Activated CD4-positive, alpha-beta T cell treated with anti-CD3 and anti-CD28 coated beads, Interleukin-2, amount 50 U/mL, for 48 hours (primary cell): ENCODE results near the gene PMEPA1.

Experiments used
- DNase-seq, 2 experiments: peaks; one replicate each; pipeline ENCODE4 v3.0.0-alpha.2; 2020

PMEPA1 gene

GRCh38 chr20:57659517-57660180 lies 50.2 kb downstream of the PMEPA1 start:
- DNase-seq = no peak

- no peak for DNase-seq
These were observed 50.8 kb downstream of the PMEPA1 start for GRCh38 chr20:57658833-57659516.

DNA sequence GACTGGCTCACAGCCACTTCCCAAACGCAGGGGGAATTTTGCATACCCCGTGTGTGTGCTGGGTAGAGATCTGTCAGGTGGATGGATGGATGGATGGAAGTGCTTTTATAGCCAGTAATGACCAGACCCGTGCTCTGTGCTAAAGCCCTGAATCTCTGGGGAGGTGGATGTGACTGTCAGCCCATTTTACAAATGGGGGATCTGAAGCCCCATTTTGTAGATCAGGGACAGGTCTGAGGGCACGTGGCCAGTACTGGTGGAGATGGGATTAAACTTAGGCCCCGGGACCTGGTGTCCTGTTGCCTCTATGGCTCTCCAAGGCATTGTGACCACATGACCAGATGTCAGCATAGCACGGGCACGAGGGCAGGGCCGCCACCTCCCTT lies 51.4 kb downstream of the PMEPA1 start:
- no peak for DNase-seq

DNA sequence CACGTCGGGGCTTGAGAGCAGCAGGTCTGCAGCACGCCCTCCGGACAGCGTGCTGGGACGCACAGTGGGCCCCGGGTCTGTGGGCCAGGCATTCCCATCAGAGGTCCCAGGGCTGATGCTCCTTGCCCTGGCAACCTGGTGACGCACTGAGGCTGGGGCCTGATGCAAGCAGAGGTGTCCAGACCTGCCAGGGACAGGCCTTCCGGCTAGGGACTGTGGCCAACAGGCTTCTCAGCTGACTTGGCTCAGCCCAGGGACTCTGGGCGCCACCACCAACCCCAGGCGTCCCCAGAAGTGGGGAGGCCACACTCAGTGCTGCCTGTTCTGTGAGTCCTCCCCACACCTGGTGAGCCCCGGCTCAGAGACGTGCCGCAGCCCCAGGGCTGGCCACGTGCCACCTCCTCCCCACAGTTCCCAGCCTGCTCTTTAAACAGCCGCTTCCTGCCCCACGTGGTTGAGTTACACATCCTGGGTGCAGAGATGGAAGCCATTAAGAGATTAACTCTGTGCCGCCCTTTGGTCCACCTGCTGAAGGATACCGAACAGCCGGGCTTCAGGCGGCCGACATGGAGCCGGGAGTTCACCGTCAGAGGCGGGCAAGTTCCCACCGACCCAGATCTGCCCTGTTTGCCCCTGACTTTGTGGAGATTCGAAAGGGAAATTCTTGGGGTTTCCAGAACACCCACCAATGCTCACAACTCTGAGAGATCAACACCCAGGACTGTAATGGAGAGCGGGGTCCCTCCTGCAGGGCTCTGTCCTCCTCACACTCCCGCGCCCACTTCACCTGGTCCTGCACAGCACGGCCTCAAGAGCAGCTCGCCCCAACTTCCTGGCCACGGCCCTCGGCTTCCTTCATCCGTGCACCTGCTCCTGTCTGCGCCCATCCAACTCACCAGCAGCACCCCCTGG lies 52.0 kb downstream of the PMEPA1 start:
- peak; percentile 30 to 44 for DNase-seq

GRCh38 chr20:57656821-57657534 lies 52.8 kb downstream of the PMEPA1 start:
- DNase-seq = no peak

GRCh38 chr20:57656252-57656820 lies 53.5 kb downstream of the PMEPA1 start:
- DNase-seq = no peak

DNA sequence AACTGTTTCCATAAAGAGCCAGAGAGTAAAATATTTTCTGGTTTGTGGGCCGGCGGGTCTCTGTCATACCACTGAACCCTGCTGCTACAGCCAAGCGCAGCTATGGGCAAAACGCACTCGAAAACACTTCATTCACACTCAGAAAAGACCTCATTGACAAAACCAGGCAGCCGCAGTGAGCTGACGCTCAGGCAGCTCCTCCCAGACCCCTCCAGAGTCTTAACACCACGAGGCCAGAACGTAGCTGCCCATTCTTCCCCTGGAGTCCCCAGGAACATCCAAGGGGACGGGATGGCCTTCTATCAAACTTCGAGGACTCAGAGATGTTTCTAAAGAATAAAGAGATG lies 54.0 kb downstream of the PMEPA1 start:
- DNase-seq = no peak

DNA sequence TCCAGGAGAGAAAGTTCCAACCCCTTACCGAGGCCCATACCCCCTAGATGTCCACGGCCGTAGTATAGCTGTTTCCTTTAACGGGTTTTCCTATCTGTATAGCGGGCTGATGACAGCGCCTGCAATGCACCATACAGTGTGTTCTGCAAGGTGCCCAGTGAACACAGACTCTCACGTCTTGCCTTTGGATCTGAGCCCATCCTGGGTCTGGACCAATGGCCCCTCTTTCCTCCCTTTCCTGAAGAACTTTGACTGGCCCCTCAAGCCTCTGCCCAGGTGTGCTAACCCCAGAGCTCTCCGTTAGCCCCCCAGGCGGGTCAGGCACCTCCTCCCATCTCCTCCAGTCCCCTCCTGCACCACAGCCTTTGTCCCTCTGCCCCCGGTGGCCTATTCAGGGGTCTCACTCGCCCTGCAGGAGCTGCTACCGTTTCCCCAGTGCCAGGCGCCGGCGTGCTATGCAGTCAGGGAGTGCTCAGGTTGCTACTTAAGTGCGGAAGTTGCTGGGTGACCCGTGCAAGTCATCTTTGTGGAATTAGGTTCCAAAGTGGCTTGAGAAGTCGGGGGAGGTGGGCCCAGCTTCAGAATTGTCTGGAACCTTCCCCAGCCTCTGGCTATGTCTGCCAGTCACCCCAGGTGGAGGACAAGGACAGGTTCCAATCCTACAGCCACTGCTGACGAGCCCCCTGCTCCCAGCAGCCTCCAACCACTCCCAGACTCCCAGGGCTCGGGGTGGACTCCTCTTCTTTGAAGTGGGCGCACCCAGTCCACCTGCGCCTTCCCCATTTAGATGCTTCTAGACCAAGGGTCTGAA lies 54.6 kb downstream of the PMEPA1 start:
- DNase-seq = no peak

- DNase-seq = peak; percentile 42 to 63
These were observed 55.3 kb downstream of the PMEPA1 start for GRCh38 chr20:57654363-57654997.

DNA sequence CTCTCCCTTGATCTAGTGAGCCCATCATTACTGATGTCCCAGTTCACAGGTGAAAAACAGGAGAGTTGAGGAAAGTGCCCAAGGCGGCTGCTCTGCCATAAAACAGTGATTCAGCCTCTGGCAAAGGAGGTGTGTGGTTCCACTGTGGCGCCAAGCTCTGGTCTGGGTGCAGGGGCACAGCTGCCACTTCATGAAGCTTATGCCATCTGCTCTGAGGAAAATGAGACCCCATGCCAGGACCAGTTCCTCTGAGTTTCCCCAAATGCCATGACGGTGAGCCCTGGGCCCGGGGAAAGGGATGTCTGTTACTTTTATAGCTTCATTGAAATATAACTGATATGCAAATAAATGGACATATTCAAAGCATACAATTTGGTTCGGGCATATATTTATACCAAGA lies 55.9 kb downstream of the PMEPA1 start:
- DNase-seq = no peak

GRCh38 chr20:57653546-57653900 lies 56.3 kb downstream of the PMEPA1 start:
- DNase-seq = no peak

GRCh38 chr20:57652606-57653545 lies 56.9 kb downstream of the PMEPA1 start:
- no peak for DNase-seq

- DNase-seq = no peak
These were observed 57.8 kb downstream of the PMEPA1 start for GRCh38 chr20:57651881-57652605.

DNA sequence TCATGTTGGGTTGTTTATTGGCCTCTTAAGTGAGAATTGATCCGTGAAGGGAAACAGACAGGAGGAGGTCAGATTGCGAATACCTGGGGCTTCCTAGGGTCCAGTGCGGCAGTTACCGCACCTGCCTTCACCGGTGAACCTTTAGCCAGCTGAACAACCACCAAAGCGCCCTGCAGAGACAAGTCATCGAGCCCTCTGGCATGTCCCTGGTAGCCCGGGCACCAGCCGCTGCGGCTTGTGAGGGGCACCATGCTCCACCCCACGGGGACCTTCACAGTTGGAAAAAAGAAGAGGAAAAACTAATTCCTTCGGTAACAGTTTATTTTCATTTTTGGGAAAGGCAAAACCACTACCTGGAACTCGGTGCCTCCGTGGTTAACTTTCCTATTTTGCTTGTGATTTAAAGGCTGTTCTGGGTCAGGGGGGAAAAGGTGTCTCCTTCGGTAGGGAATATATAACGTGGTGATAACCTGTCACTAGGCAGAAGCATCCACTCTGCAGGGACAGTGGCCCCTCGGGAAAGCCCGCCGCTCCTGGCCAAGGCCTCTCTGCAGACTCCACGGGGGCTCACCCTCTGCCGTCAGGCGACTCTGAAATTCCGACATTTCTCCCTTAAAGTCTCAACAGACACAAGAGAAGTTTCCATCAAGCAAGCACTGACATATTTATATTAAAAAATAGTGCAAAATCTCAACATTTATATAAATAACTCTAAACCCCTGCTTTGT lies 58.9 kb downstream of the PMEPA1 start:
- DNase-seq = no peak

GRCh38 chr20:57650266-57650665 lies 59.5 kb downstream of the PMEPA1 start:
- no peak for DNase-seq

DNA sequence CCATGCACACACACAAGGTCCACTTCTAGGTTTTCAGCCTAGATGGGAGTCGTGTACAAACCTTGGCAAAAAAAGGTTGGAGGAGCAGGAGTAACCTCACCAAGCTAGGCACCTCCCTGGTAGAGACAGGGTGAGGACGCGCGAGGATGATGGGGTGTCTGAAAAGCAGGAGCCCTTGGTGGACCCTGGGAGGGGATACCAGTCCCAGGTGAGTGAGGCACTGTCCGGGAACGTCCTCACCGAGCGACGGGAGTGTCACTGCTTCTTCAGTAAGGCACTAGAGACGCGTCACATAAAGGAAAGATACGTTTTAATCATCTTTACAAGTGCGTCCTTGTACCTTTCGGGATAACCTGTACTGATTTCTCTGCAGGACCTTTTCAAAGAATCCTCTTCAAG lies 60.2 kb downstream of the PMEPA1 start:
- no peak for DNase-seq

DNA sequence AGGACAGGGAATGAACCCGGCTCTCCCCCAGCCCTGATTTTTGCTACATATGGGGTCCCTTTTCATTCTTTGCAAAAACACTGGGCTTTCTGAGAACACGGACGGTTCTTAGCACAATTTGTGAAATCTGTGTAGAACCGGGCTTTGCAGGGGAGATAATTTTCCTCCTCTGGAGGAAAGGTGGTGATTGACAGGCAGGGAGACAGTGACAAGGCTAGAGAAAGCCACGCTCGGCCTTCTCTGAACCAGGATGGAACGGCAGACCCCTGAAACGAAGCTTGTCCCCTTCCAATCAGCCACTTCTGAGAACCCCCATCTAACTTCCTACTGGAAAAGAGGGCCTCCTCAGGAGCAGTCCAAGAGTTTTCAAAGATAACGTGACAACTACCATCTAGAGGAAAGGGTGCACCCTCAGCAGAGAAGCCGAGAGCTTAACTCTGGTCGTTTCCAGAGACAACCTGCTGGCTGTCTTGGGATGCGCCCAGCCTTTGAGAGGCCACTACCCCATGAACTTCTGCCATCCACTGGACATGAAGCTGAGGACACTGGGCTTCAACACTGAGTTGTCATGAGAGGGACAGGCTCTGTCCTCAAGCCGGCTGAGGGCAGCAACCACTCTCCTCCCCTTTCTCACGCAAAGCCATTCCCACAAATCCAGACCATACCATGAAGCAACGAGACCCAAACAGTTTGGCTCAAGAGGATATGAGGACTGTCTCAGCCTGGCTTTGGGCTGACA lies 60.8 kb downstream of the PMEPA1 start:
- DNase-seq = no peak
